K562 (cell line): ENCODE data around the gene SMCHD1. TPM values are rescaled to one million over a fixed set of nuclear protein-coding genes. Genes with fewer than 3 reads are reported as not detected.

ENCODE experiments used
- ATAC-seq: fragments of 200-7000 bp; cut with Tn5 transposase; 3 replicates; pipeline ENCODE4 v1.9.1; 2020; ENCODE audit warnings: moderate library complexity
- BruUV-seq: library from RNA; stranded (reverse); fragments of 400-500 nt; replicated peaks from 2 replicates; lab custom pipeline; 2021; lab: Mats Ljungman, UMichigan
- CTCF ChIA-PET: fragments of 300-600 bp; formaldehyde crosslinking; extraction: SDS; loops from one replicate; lab custom pipeline; 2021; ENCODE audit warnings: low intra/inter-chr PET ratio; lab: Yijun Ruan, JAX
- POLR2A ChIA-PET: fragments of 300-600, 350-650 bp; sonication (Branson Sonifier 250); formaldehyde crosslinking; extraction: SDS; loops from one replicate; lab custom pipeline; 2021; ENCODE audit warnings: antibody characterized with exemption, inconsistent platforms; lab: Yijun Ruan, JAX
- DNase-seq, 4 experiments: peaks; one replicate each; pipeline versions ENCODE4 v3.0.0 to v3.0.0-alpha.2; 2011 to 2018; ENCODE audit warnings: low spot score in 3 of 4, mixed read lengths in 3 of 4; ENCODE audit errors: extremely low read depth in 1 of 4
- FAIRE-seq: peaks from 2 replicates; lab custom pipeline; 2011; peaks lifted over from hg19 to GRCh38; lab: Jason Lieb, UNC
- H2AFZ ChIP-seq: 2 replicates; pipeline ENCODE4 v1.6.0; 2011; ENCODE audit warnings: low read depth, low read length, control low read depth, inconsistent platforms
- H3K27ac ChIP-seq: fragments of 200-600 bp; 3 replicates; pipeline ENCODE4 v1.8.0; 2011; ENCODE audit warnings: low read depth, mild to moderate bottlenecking, control low read depth, inconsistent platforms, low read length, moderate library complexity, mixed read lengths; ENCODE audit errors: extremely low read depth
- H3K27me3 ChIP-seq, 2 experiments: fragments of 300-600 bp in 1 of 2; 2 replicates in 1 of 2; 3 replicates in 1 of 2; pipeline versions ENCODE4 v1.6.0 to v1.8.0; 2011; ENCODE audit warnings: inconsistent platforms in 2 of 2, low read length in 2 of 2, mild to moderate bottlenecking in 1 of 2, mixed read lengths in 1 of 2, moderate library complexity in 1 of 2; ENCODE audit not compliant: control insufficient read depth in 2 of 2, insufficient read depth in 2 of 2
- H3K36me3 ChIP-seq: fragments of 300-600 bp; 3 replicates; pipeline ENCODE4 v1.8.0; 2011; ENCODE audit warnings: mild to moderate bottlenecking, low read length, inconsistent platforms; ENCODE audit not compliant: control insufficient read depth, insufficient read depth
- H3K4me1 ChIP-seq, 2 experiments: fragments of 200-600 bp in 1 of 2; replicated peaks in 1 of 2; 2 replicates in 1 of 2; 3 replicates in 1 of 2; pipeline versions ENCODE4 v1.5.1 to v1.8.0; 2011; ENCODE audit warnings: inconsistent platforms in 2 of 2, low read length in 2 of 2, mild to moderate bottlenecking in 1 of 2, mixed read lengths in 1 of 2, moderate library complexity in 1 of 2; ENCODE audit not compliant: control insufficient read depth in 2 of 2, insufficient read depth in 2 of 2
- H3K4me2 ChIP-seq: 2 replicates; pipeline ENCODE4 v1.6.1; 2011; ENCODE audit warnings: low read length, control low read depth, inconsistent platforms, mixed read lengths; ENCODE audit not compliant: insufficient read depth
- H3K4me3 ChIP-seq: fragments of 200-600 bp; sonication (generic), shearing (Covaris generic); 2 replicates; pipeline ENCODE4 v1.5.1; 2016; ENCODE audit warnings: control low read depth, inconsistent platforms
- H3K79me2 ChIP-seq: fragments of 200-600 bp; 3 replicates; pipeline ENCODE4 v1.8.0; 2011; ENCODE audit warnings: low read length, inconsistent platforms; ENCODE audit not compliant: control insufficient read depth, insufficient read depth
- H3K9ac ChIP-seq, 2 experiments: 2 replicates each; pipeline versions ENCODE4 v1.6.0 to v1.6.1; 2011; ENCODE audit warnings: low read depth in 2 of 2, low read length in 2 of 2, control low read depth in 1 of 2, inconsistent platforms in 1 of 2, mild to moderate bottlenecking in 1 of 2, mixed read lengths in 1 of 2; ENCODE audit not compliant: insufficient read depth in 1 of 2
- H3K9me1 ChIP-seq: one replicate; pipeline ENCODE4 v1.6.0; 2011; ENCODE audit warnings: inconsistent platforms, mild to moderate bottlenecking, low read length, moderate library complexity; ENCODE audit not compliant: control insufficient read depth, insufficient read depth
- H3K9me3 ChIP-seq: replicated peaks from 2 replicates; pipeline ENCODE4 v1.5.1; 2011; ENCODE audit warnings: low read depth, low read length, inconsistent platforms; ENCODE audit not compliant: control insufficient read depth, insufficient read depth
- H4K20me1 ChIP-seq: replicated peaks from 2 replicates; pipeline ENCODE4 v1.6.1; 2011; ENCODE audit warnings: low read length, inconsistent platforms, mixed read lengths; ENCODE audit not compliant: control insufficient read depth, insufficient read depth
- DNMT1 ChIP-seq: fragments of 450-650 bp; IDR thresholded peaks from 2 replicates; pipeline ENCODE4 v1.6.1; 2016; ENCODE audit warnings: antibody characterized with exemption, mild to moderate bottlenecking
- ERF ChIP-seq: fragments of 450-650 bp; formaldehyde crosslinking; IDR thresholded peaks from 2 replicates; pipeline ENCODE4 v1.4.0; 2020; ENCODE audit warnings: mild to moderate bottlenecking, mixed read lengths
- HMGN3 ChIP-seq: IDR thresholded peaks from 2 replicates; pipeline ENCODE4 v1.6.1; 2011; ENCODE audit warnings: borderline replicate concordance, low read depth, mild to moderate bottlenecking, mixed read lengths, low read length; ENCODE audit not compliant: insufficient read length; ENCODE audit errors: extremely low read depth
- HNRNPL ChIP-seq: fragments of 200-400 bp; formaldehyde crosslinking; IDR thresholded peaks from 2 replicates; pipeline ENCODE4 v1.6.1; 2017; ENCODE audit warnings: low read depth, mild to moderate bottlenecking, low read length
- SMARCE1 ChIP-seq: fragments of 450-650 bp; IDR thresholded peaks from 2 replicates; pipeline ENCODE4 v1.7.1; 2016; ENCODE audit warnings: mild to moderate bottlenecking
- SRSF1 ChIP-seq: fragments of 200-400 bp; formaldehyde crosslinking; IDR thresholded peaks from 2 replicates; pipeline ENCODE4 v1.6.1; 2017; ENCODE audit warnings: mild to moderate bottlenecking, low read depth, low read length, moderate library complexity
- TAF7 ChIP-seq: fragments of 450-650 bp; IDR thresholded peaks from 2 replicates; pipeline ENCODE4 v1.6.1; 2016; ENCODE audit warnings: missing genetic modification characterization, missing compliant biosample characterization
- TSC22D4 ChIP-seq: fragments of 450-650 bp; IDR thresholded peaks from 2 replicates; pipeline ENCODE4 v1.6.1; 2016; ENCODE audit warnings: missing genetic modification characterization, missing biosample characterization, control low read depth
- ZNF143 ChIP-seq: sonication (generic); formaldehyde crosslinking; IDR thresholded peaks from 2 replicates; pipeline ENCODE4 v1.9.0; 2022; ENCODE audit warnings: mild to moderate bottlenecking, missing genetic modification reagents
- ZNF263 ChIP-seq: sonication (generic); formaldehyde crosslinking; IDR thresholded peaks from 2 replicates; pipeline ENCODE4 v1.8.0; 2022; ENCODE audit warnings: mild to moderate bottlenecking, missing genetic modification reagents, borderline replicate concordance
- ZNF274 ChIP-seq: IDR thresholded peaks from 2 replicates; pipeline ENCODE4 v1.6.1; 2011; ENCODE audit warnings: low read depth, mild to moderate bottlenecking, low read length, moderate library complexity, borderline replicate concordance
- ZNF444 ChIP-seq: fragments of 250-450 bp; sonication (Bioruptor Pico); IDR thresholded peaks from 2 replicates; pipeline ENCODE4 v1.4.0; 2020; ENCODE audit warnings: mild to moderate bottlenecking, moderate library complexity
- WGBS: fragments of 100-300 bp; shearing (Covaris generic); methylation state at CpG from one replicate; pipeline ENCODE4 v1.1.6; 2016; ENCODE audit warnings: low coverage, mixed read lengths; ENCODE audit not compliant: insufficient coverage; ENCODE audit errors: missing lambda C conversion rate; 5-methylcytosine and 5-hydroxymethylcytosine counted together
- in situ Hi-C: fragments of 300-500 bp; cut with MboI; formaldehyde crosslinking; loops from 4 replicates; pipeline ENCODE4 v1.15.0; 2018; ENCODE audit warnings: inconsistent platforms, mixed read lengths
- intact Hi-C: fragments of 100-400 bp; cut with micrococcal nuclease; formaldehyde crosslinking; loops from 2 replicates; pipeline ENCODE4 v1.14.2; 2022
- polyA plus RNA-seq, 8 experiments: library from polyadenylated mRNA; depleted of rRNA in 4 of 8; stranded (reverse) in 5 of 8; unstranded in 3 of 8; fragments of >200 nt; fragmentation: Nextera tagmentation in 2 of 8; fragmentation: Illumina TruSeq in 1 of 8; extraction: Ambion mirVana in 2 of 8; extraction: Trizol in 1 of 8; gene quantifications; 2 replicates each; pipeline versions ENCODE4 v1.2.1 to v1.2.3, GENCODE V29; 2011 to 2014; ENCODE audit warnings: inconsistent platforms in 1 of 8, missing spikeins in 1 of 8
- total RNA-seq, 7 experiments: library from RNA; depleted of rRNA in 6 of 7; stranded (reverse); fragments of >200 nt in 6 of 7; fragmentation: Illumina TruSeq in 2 of 7; extraction: Trizol in 2 of 7; gene quantifications; 2 replicates each; pipeline versions ENCODE4 v1.2.1 to v1.2.3, GENCODE V29; 2011 to 2021; ENCODE audit warnings: low replicate concordance in 1 of 7
- TF ChIP-seq, protein P1 (sequence below): fragments of 450-650 bp; IDR thresholded peaks from 2 replicates; pipeline ENCODE4 v1.6.1; 2018; ENCODE audit not compliant: partially characterized antibody
- TF ChIP-seq, protein P2 (sequence below): fragments of 250-450 bp; sonication (Bioruptor Pico); IDR thresholded peaks from 2 replicates; pipeline ENCODE4 v1.4.0; 2020; ENCODE audit warnings: borderline replicate concordance

SMCHD1 gene
- total and polyA plus RNA-seq, 9 of the 15 experiments (the other 6 are each of a cell fraction or from before 2014, with no cell fraction given) = 6.3 to 144 (median 72.7) TPM

DNA sequence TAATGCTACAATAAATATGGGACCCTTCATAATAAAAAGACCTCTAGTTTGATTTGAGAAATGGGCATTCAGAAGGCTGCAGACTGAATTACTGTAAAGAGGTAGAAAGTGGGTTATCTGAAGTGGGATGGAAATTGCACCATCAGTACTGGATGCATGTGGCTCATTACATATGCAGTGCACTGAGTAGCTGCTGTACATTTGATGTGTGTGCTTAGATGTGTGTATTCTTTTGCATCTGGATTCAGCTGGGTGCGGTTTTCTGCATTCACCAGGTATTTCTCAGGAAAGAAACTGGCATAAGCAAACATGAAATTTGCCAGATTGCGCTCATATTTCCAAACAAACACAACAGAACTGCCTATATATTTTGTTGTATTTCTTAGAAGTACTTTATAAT is 45.9 kb upstream of the SMCHD1 start:
- DNase-seq (no peak), ATAC-seq (no peak), FAIRE-seq (no peak)
- no peak overlapping the region for H3K4me2 ChIP-seq
- intact Hi-C loops (no loop called here), in situ Hi-C loops (no loop called here)
- H3K36me3 ChIP-seq = peaks cover 71% of the 10 kb centered on the region
- no peaks in the 10 kb centered on the region for H3K9me3 ChIP-seq
- BruUV-seq = no TSS peak
- H3K27ac ChIP-seq = no peak overlapping the region
- H3K9me1 ChIP-seq = no peaks in the 10 kb centered on the region
- H4K20me1 ChIP-seq = no peaks in the 10 kb centered on the region
- H3K27me3 ChIP-seq = no peaks in the 10 kb centered on the region
- no peak overlapping the region for H2AFZ ChIP-seq
- no peaks in the 10 kb centered on the region for H3K79me2 ChIP-seq
- no peak overlapping the region for H3K9ac ChIP-seq
- H3K4me3 ChIP-seq = no peak overlapping the region
- 98% methylated on average over 2 of the region's 2 CpGs for WGBS
- ChIA-PET POLR2A (interaction anchor here (1.0 kb wide), 1 partner anchor 19 kb away, joined by 3 read pairs; no protein-coding TSS in a partner anchor), CTCF (no interaction called here)
- no peaks in the 10 kb centered on the region for H3K4me1 ChIP-seq
- TF ChIP-seq, protein P1, sequence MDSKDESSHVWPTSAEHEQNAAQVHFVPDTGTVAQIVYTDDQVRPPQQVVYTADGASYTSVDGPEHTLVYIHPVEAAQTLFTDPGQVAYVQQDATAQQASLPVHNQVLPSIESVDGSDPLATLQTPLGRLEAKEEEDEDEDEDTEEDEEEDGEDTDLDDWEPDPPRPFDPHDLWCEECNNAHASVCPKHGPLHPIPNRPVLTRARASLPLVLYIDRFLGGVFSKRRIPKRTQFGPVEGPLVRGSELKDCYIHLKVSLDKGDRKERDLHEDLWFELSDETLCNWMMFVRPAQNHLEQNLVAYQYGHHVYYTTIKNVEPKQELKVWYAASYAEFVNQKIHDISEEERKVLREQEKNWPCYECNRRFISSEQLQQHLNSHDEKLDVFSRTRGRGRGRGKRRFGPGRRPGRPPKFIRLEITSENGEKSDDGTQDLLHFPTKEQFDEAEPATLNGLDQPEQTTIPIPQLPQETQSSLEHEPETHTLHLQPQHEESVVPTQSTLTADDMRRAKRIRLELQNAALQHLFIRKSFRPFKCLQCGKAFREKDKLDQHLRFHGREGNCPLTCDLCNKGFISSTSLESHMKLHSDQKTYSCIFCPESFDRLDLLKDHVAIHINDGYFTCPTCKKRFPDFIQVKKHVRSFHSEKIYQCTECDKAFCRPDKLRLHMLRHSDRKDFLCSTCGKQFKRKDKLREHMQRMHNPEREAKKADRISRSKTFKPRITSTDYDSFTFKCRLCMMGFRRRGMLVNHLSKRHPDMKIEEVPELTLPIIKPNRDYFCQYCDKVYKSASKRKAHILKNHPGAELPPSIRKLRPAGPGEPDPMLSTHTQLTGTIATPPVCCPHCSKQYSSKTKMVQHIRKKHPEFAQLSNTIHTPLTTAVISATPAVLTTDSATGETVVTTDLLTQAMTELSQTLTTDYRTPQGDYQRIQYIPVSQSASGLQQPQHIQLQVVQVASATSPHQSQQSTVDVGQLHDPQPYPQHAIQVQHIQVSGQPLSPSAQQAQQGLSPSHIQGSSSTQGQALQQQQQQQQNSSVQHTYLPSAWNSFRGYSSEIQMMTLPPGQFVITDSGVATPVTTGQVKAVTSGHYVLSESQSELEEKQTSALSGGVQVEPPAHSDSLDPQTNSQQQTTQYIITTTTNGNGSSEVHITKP = no peak
- TF ChIP-seq ZNF143 (CRISPR knock-in tag) (no peak), ERF (CRISPR knock-in tag) (no peak), ZNF263 (CRISPR knock-in tag) (no peak), ZNF444 (CRISPR knock-in tag) (no peak), TSC22D4 (no peak), SMARCE1 (no peak), HNRNPL (no peak), HMGN3 (no peak), TAF7 (tag) (no peak), ZNF274 (no peak), DNMT1 (no peak), SRSF1 (no peak)
- TF ChIP-seq, protein P2, sequence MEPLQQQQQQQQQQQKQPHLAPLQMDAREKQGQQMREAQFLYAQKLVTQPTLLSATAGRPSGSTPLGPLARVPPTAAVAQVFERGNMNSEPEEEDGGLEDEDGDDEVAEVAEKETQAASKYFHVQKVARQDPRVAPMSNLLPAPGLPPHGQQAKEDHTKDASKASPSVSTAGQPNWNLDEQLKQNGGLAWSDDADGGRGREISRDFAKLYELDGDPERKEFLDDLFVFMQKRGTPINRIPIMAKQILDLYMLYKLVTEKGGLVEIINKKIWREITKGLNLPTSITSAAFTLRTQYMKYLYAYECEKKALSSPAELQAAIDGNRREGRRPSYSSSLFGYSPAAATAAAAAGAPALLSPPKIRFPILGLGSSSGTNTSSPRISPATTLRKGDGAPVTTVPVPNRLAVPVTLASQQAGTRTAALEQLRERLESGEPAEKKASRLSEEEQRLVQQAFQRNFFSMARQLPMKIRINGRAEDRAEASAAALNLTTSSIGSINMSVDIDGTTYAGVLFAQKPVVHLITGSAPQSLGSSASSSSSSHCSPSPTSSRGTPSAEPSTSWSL (CRISPR knock-in tag) = no peak
